NCI-H1417 treated with DMSO at 0.1 percent for 48 hours (cell line): ENCODE measurements around the gene ADAM33.

Experiments used
- DNase-seq: peaks from one replicate; lab custom pipeline; 2025; lab: John Stamatoyannopoulos, UW

Gene ADAM33

DNA sequence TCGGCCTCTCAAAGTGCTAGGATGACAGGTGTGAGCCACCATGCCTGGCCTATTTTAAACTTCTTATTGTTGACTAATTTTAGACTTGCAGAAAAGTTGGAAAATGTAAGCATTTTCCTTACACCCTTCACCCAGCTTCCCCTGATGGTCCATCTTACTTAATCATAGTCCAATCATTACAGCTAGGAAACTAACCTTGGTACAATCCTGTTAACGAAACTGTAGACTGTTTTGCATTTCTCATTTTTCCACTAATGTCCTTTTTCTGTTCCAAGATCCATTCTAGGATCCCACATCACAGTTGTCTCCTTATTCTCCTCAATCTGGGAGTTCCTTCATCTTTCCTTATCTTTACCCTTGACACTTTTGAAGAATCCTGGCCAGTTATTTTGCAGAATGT is 18.0 kb downstream of the ADAM33 start:
- no peak for DNase-seq

DNA sequence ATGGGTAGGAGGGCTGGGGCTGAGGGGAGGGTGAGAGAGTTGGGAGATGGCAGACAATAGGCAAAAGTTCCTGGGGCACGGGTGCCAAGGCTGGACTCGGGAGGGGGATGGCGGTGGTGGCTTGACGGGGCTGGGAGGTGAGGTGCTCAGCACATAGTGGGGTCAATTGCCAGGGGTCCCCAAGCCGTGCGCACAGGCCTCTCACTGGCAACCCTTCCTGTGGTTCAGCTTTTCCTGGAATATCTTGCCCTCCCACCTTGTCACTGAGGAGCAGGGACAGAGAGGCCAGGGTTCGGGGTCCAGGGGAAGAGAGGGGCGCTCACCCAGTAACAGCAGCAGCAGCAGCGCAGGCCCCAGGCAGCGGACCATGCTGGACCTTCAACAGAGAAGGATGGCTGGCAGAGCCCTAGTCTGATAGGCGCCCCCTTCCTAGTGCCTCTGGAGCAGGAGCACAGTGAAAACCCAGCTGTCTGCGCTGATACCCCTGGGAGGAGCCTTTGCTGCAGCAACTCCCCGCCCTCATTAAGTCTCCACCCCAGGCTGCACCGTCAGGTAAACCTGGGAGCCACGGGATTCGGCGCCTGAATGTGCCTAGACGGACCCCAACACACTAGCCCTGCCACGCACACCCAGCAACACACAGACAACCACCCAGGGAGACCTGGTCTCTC is 18.6 kb downstream of the ADAM33 start, which contains the start of gene GFRA4:
GFRA4 (minus strand) TSS at position 369 of the 671 bp plus-strand sequence; CDS start at position 369, 0 bp downstream.
- no peak for DNase-seq

- no peak for DNase-seq
Observed at GRCh38 chr20:3661814-3662665, 19.8 kb downstream of the ADAM33 start.

- DNase-seq: no peak
Observed at GRCh38 chr20:3661060-3661813, 20.6 kb downstream of the ADAM33 start.

GRCh38 chr20:3660262-3661059 is 21.3 kb downstream of the ADAM33 start:
- DNase-seq: no peak

DNA sequence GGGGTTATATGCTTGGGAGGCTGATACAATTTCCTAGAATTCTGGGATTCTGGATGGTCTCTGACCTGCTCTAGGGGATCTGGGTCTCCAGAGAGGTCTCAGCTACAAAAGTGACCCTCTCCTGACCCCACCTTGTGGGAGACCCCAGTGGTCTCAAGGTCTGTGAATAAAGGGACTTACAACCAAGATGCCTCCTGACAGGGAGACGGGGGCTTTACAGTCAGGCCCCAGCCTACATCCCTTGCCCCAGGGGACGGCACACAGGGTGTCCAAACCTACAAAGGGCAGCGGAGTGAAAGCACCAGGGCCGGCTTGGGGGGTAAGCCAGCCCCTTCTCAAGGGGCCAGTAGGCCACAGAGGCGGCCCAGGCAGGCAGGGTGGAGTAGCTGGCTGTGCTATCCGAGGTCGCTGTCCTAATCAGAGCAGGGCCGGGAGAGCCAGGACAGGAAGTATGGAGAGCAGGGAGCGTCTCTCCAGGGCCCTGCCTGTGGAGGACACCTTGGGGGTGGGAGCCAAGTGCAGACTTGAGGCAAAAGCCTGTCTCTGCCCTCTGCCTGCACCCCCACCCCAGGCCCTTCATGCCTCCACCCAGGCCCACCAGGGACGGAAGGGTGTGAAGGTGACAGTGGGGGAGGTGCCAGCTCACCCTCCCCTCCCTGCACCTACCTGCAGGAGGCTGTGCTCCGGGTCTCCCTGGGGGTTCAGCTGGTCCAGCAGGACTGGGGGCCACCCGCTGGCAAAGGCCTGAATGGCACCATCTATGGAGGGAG is 22.1 kb downstream of the ADAM33 start:
- no peak for DNase-seq

DNA sequence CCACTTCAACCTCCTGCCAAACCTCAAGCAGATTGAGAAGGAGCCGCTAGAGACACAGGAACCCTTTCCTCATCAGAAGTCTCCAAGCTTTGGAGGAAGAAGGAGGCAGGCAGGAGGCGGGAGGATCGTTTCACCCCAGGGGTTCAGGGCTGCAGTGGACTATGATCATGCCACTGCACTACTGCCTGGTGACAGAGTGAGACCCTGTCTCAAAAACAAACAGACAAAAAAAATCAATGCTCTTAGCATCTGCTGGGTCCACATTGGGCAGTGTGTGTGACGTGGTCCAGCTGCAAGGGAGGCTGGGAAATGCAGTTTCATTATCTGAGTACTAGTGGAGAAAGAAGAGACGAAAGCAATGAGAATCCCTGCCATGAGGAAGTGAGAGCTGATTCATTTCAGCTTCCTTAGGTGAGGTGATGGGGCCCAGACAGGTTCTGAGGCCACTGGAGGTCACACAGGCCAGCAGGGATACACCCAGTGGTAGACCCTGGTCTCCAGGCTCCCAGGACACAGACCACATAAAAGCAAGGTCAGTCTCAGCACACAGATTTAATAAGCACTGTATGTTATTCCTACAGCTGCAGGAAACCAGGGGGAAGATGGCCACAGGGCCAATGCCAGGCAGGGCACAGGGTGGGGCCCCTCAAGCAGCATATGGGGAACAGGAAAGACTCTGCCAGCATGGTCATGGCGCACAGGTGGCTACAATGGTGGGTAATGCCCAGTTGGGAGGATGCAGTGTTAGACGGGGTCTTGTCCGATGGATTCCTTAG is 22.9 kb downstream of the ADAM33 start:
- no peak for DNase-seq

DNA sequence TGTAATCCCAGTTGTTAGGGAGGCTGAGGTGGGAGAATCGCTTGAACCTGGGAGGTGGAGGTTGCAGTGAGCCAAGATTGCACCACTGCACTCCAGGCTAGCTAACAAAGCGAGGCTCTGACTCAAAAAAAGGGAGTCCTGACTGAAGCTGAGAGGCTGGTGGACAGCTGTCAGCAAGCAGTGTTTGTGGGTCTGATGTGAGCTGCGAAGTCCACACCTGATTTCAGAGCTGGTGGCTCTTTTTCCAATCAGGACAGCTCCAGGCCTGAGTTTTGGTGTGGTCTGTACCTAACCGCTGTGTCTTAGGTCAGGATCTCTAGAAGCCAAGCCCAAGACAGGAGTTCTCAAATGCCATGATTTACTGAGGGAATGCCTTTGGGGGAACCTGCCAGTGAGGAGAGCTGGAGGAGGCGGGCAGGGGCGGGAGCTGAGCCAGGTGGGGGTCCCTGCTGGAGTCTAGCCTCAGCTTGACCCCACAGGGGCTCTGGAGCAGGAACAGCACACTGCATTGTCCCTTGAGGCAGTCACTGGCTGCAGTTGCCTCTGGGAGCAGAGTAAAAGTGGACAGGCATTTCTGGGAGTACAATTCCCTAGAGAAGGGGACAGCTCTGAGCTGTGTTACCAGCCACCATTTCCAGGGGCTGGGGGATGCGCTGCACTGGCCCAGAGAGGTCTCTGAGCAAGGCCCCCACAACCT is 23.6 kb downstream of the ADAM33 start:
- DNase-seq: no peak

GRCh38 chr20:3655131-3655405 is 26.7 kb downstream of the ADAM33 start:
- DNase-seq: no peak

- DNase-seq: no peak
Observed at GRCh38 chr20:3654326-3655130, 27.3 kb downstream of the ADAM33 start.

DNA sequence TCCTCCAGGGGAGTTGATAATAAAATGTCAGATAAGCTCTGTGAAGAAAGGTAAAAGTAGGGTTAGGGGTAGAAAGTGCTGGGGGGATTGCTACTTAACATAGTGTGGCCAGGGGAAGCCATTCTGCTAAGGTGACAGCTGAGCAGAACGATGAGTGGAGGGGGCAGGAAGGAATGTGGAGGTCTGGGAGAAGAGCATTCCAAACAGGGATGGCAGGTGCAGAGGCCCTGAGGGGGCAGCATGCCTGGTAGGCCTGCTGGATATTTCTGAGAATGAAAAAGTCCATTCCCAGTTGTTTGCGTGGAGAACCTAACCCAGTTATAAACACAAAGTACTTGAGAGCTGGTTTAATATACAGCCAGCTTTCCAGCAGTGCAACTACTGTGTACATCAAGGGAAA is 27.9 kb downstream of the ADAM33 start:
- no peak for DNase-seq

- DNase-seq: no peak
Observed at GRCh38 chr20:3652676-3653596, 28.9 kb downstream of the ADAM33 start.

DNA sequence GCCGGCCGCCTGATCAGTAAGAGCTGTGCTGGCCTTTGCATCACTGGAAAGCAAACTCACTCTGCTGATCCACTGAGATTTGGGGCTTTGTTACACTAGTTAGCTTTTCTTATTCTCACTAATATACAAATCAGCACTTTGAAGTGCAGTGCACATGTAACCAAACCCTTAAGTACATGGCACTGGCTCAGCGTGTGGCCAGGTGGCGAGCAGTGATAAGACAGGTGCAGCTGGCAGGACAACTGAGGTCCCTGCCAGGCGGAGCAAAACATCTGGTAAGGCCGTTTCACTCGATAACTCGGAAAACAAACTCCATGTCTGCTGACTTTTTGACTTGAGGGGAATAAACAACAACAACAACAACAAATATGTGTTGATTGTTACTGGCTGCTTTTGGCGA is 29.6 kb downstream of the ADAM33 start:
- DNase-seq: no peak

GRCh38 chr20:3651204-3651962 is 30.4 kb downstream of the ADAM33 start:
- no peak for DNase-seq

GRCh38 chr20:3648951-3649350 is 32.9 kb downstream of the ADAM33 start:
- no peak for DNase-seq

GRCh38 chr20:3647473-3647872 is 34.3 kb downstream of the ADAM33 start:
- no peak for DNase-seq

DNA sequence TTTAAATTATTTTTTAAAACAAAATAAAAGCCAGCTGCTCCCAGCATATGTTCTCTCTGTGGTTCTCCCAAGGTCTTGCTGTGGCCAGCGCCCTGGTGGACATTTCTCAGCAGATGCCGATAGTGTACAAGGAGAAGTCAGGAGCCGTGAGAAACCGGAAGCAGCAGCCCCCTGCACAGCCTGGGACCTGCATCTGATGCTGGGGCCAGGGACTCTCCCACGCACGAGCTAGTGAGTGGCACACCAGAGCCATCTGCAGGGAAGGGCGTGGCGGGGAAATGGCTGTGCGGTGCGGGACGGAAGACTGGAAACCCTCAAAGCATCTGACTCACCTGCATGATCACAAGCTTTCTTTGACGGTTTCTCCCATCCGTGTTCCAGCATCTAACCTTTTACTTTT is 35.2 kb downstream of the ADAM33 start:
- DNase-seq: no peak
